ENCODE measurements around the gene TREML2.

GRCh38 chr6:41179163-41179562, 21.8 kb downstream of the TREML2 start:
- no peak for TF ChIP-seq CTCF (IDR thresholded peaks at IDR 0.05)
- TF ChIP-seq POLR2A (IDR thresholded peaks at IDR 0.05) = no peak
